ENCODE results near the gene ST8SIA6. TPM values are rescaled to one million over a fixed set of nuclear protein-coding genes. Genes with fewer than 3 reads are reported as not detected.

ST8SIA6 gene
- total and polyA plus RNA-seq, 9 of the 15 experiments (the other 6 are each of a cell fraction or from before 2014, with no cell fraction given), result 0.69 to 6.7 (median 5.0) TPM

DNA sequence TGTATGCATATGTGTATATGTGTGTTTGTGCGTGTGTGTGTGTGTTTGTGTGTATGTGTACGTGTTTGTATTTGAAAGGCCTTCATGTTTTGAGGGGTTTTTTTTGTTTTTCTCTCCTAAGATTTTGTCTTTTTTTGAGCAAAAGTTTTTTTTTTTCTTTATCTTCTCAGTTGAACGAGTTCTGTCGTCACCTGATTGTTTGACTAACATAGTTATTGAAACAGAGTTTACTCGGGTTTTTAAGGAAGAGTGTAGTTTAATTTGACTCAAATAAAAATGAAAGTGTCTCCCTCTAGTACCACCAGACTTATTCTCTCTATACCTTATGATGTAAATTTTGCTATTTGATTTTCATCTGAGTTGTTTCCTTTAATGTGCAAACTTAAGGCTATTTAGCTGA lies 73.5 kb downstream of the ST8SIA6 start:
- Histone ChIP-seq H3K9ac (ENCODE audit: insufficient read depth in 1 of 2, low read depth in 2 of 2, low read length in 2 of 2) (no peak overlapping the region), H3K79me2 (ENCODE audit: control insufficient read depth, insufficient read depth, low read length) (no peaks in the 10 kb centered on the region), H3K4me3 (no peak overlapping the region), H3K4me1 (replicated peaks in 1 of 2; ENCODE audit: control insufficient read depth in 2 of 2, insufficient read depth in 2 of 2, low read length in 2 of 2) (peaks cover 0 to under 1% of the 10 kb centered on the region in 2 experiments; a peak in 1 of 5 replicates), H3K27ac (ENCODE audit: extremely low read depth, low read depth, low read length) (no peak overlapping the region), H3K36me3 (ENCODE audit: control insufficient read depth, insufficient read depth, low read length) (no peaks in the 10 kb centered on the region), H2AFZ (ENCODE audit: low read depth, low read length) (no peak overlapping the region), H4K20me1 (replicated peaks; ENCODE audit: control insufficient read depth, insufficient read depth, low read length) (no peaks in the 10 kb centered on the region), H3K9me3 (replicated peaks; ENCODE audit: control insufficient read depth, insufficient read depth, low read depth, low read length) (no peaks in the 10 kb centered on the region), H3K9me1 (ENCODE audit: control insufficient read depth, insufficient read depth, low read length) (no peaks in the 10 kb centered on the region), H3K27me3 (ENCODE audit: control insufficient read depth in 2 of 2, insufficient read depth in 2 of 2, low read length in 2 of 2) (no peaks in the 10 kb centered on the region), H3K4me2 (ENCODE audit: insufficient read depth, low read length) (no peak overlapping the region)
- 50% methylated on average over 4 of the region's 5 CpGs for WGBS (ENCODE audit: insufficient coverage, low coverage, missing lambda C conversion rate)
- DNase-seq (ENCODE audit: extremely low read depth in 1 of 4, low spot score in 3 of 4), result no peak
- ChIA-PET CTCF (ENCODE audit: low intra/inter-chr PET ratio) (no interaction called here), POLR2A (interaction anchor here (1.2 kb wide), 1 partner anchor 9 kb away, joined by 4 read pairs; no protein-coding TSS in a partner anchor)
- no TSS peak for BruUV-seq (replicated peaks)
- intact Hi-C loops (cut with micrococcal nuclease) (no loop called here), in situ Hi-C loops (cut with MboI) (no loop called here)
- ATAC-seq, result no peak
- no peak for FAIRE-seq
- no peak for TF ChIP-seq NEUROD1 (IDR thresholded peaks at IDR 0.05; ENCODE audit: borderline replicate concordance, low read depth, low read length, partially characterized antibody)

DNA sequence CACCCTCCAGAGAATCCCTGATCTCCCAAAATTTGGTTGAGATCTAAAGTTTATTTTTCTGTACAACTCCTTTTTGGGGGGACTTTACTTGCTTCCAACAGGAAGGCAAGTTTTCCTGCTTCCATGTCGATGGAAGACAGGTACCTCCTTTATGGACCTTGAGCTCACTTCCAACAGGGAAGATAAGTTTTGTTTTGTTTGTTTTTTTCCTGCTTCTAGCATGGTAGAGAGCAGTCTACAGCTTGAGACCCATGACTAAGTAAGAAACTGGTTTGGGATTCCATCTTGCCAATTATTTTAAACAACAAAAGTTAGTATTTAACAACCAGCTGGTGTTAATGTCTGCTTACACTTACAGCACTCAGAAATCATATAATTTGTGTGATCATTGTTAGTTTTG lies 74.4 kb downstream of the ST8SIA6 start:
- no TSS peak for BruUV-seq (replicated peaks)

More for the DNA sequence above, 74.4 kb downstream of the ST8SIA6 start:
- Histone ChIP-seq H2AFZ (ENCODE audit: low read depth, low read length) (no peak overlapping the region; the same call in 1 of the 2 replicates), H3K79me2 (ENCODE audit: control insufficient read depth, insufficient read depth, low read length) (no peaks in the 10 kb centered on the region), H3K9me1 (ENCODE audit: control insufficient read depth, insufficient read depth, low read length) (no peaks in the 10 kb centered on the region), H3K9me3 (replicated peaks; ENCODE audit: control insufficient read depth, insufficient read depth, low read depth, low read length) (no peaks in the 10 kb centered on the region), H3K27ac (ENCODE audit: extremely low read depth, low read depth, low read length) (no peak overlapping the region), H3K4me2 (ENCODE audit: insufficient read depth, low read length) (no peak overlapping the region), H3K4me3 (no peak overlapping the region), H3K36me3 (ENCODE audit: control insufficient read depth, insufficient read depth, low read length) (no peaks in the 10 kb centered on the region), H4K20me1 (replicated peaks; ENCODE audit: control insufficient read depth, insufficient read depth, low read length) (no peaks in the 10 kb centered on the region), H3K27me3 (ENCODE audit: control insufficient read depth in 2 of 2, insufficient read depth in 2 of 2, low read length in 2 of 2) (no peaks in the 10 kb centered on the region), H3K9ac (ENCODE audit: insufficient read depth in 1 of 2, low read depth in 2 of 2, low read length in 2 of 2) (no peak overlapping the region), H3K4me1 (replicated peaks in 1 of 2; ENCODE audit: control insufficient read depth in 2 of 2, insufficient read depth in 2 of 2, low read length in 2 of 2) (no peaks in the 10 kb centered on the region)
- ChIA-PET POLR2A (interaction anchor here (0.6 to 1.2 kb wide), 3 partner anchors 8 to 108 kb away, joined by 4 read pairs; no protein-coding TSS in a partner anchor), CTCF (ENCODE audit: low intra/inter-chr PET ratio) (no interaction called here)
- DNase-seq (ENCODE audit: extremely low read depth in 1 of 4, low spot score in 3 of 4), result no peak
- ATAC-seq, result no peak; the same call in 2 of the 3 replicates
- TF ChIP-seq POLR2A (conservative IDR thresholded peaks at IDR 0.05) (no peak), CTBP1 (IDR thresholded peaks at IDR 0.05; ENCODE audit: borderline replicate concordance) (no peak), GATAD2B (IDR thresholded peaks at IDR 0.05; ENCODE audit: borderline replicate concordance) (no peak), ZNF507 (tag; conservative IDR thresholded peaks at IDR 0.05) (no peak), GTF2A2 (tag; IDR thresholded peaks at IDR 0.05) (no peak), ZNF445 (CRISPR knock-in tag; IDR thresholded peaks at IDR 0.05; ENCODE audit: low read depth) (no peak), RNF2 (IDR thresholded peaks at IDR 0.05) (no peak), ZC3H4 (CRISPR knock-in tag; IDR thresholded peaks at IDR 0.05; ENCODE audit: borderline replicate concordance) (no peak)
- TF ChIP-seq, protein P1, sequence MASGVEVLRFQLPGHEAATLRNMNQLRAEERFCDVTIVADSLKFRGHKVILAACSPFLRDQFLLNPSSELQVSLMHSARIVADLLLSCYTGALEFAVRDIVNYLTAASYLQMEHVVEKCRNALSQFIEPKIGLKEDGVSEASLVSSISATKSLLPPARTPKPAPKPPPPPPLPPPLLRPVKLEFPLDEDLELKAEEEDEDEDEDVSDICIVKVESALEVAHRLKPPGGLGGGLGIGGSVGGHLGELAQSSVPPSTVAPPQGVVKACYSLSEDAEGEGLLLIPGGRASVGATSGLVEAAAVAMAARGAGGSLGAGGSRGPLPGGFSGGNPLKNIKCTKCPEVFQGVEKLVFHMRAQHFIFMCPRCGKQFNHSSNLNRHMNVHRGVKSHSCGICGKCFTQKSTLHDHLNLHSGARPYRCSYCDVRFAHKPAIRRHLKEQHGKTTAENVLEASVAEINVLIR (CRISPR knock-in tag; IDR thresholded peaks at IDR 0.05), result no peak
- in situ Hi-C loops (cut with MboI), result no loop called here
- 38% methylated on average over 1 of the region's 1 CpG for WGBS (ENCODE audit: insufficient coverage, low coverage, missing lambda C conversion rate)
- no peak for FAIRE-seq
- intact Hi-C loops (cut with micrococcal nuclease), result no loop called here

Data from K562 (cell line).